HG03575 (cell line): ENCODE measurements around the gene BPGM.

Experiments
- ATAC-seq: cut with Tn5 transposase; IDR thresholded peaks from one replicate; pipeline ENCODE4 v1.9.1; 2021; ENCODE audit not compliant: unreplicated experiment, insufficient number of reproducible peaks, low FRiP score; ENCODE audit errors: extremely low read depth

BPGM gene

DNA sequence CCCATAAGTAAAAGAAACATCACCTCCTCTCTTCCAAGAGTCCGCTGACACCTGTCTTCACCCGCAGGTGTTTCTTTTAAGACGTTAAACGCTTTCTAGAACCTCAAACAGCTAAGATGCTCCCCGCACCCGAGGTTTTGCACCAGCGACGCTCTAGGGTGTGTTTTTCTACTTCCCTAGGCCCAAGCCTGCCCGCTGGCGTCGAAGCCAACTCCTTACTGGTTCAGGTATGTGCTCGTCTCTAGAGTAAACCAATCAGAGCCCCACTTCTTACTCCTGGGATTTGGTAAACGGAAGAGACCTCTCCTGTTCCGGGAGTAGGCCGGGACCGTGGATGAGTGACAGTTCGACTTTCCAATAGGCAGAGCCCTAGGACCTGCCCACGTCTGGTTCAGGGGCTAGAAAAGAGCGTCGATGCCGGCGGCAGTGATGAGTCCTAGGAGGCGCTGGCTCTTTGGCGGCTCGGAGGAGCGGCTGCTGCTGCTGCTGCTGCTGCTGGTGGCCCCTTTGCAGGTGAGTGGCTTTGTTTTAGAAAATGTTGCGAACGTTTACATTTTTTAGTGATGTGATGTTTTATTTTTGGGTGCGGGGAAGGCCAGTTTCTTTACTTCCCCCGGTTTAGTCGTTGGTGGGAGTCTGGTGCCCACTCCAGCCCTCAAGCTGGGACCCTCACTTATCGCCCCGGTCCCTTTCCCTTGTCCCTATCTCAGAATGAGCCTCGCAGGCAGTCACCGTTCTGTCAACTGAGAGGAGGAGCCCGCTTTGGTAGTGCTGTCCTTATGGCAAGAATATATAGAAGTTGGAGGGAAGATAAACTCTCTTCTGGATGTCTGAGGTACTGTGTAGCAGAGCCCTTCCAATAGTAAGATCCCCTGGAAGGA lies at the start of gene BPGM:
TSS of gene BPGM (plus strand) at position 429 of the 881 bp plus-strand sequence. CDS start 14,655 bp downstream, outside the sequence.
- peak; percentile 94 for ATAC-seq

GRCh38 chr7:134599371-134599770 lies 47.3 kb upstream of the BPGM start:
- no peak for ATAC-seq

GRCh38 chr7:134601459-134601858 lies 45.2 kb upstream of the BPGM start:
- no peak for ATAC-seq

- ATAC-seq = no peak
Measured at GRCh38 chr7:134602881-134603451, 43.7 kb upstream of the BPGM start.

DNA sequence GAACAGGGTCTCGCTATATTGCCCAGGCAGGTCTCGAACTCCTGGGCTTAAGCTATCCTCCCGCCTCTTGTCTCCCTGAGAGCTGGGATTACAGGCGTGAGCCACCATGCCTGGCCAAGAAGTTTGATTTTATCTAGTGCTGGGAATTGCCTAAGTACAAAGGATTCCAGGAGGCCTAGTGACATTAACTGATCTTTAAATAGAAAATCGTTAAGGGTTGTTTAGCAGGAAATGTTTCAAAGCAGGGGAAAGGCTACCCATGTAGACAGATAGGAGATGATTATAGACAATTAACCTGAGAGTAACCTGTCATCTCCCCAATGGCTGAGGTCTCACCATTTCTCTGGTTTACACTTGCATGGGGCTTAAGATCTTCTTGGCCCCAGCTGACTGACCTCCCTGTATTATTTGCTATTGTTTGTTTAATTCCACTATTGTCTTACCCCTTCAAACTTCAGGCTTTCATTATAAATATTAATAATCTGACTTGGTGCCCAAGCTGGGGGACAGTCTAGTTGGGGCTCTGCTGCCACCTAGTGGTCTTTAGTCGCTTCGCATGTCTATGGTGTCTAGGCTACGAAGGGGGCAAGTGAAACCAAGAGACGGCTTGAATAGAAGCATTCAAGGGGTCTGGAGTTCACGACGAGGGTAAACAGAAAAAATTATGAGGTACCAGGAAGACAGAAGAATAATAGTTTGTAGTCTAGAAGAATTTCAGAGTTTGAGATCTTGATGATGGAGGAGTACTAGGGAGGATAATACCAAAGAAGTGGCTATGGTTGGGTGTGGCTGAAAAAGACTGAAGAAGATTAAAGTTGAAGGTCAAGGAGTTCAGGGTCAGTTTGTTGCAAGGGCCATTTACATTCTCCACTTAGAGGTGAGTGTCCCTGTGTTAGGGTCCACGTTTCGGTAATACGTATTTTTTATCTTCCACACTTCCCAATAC lies 40.4 kb upstream of the BPGM start:
- ATAC-seq = no peak

DNA sequence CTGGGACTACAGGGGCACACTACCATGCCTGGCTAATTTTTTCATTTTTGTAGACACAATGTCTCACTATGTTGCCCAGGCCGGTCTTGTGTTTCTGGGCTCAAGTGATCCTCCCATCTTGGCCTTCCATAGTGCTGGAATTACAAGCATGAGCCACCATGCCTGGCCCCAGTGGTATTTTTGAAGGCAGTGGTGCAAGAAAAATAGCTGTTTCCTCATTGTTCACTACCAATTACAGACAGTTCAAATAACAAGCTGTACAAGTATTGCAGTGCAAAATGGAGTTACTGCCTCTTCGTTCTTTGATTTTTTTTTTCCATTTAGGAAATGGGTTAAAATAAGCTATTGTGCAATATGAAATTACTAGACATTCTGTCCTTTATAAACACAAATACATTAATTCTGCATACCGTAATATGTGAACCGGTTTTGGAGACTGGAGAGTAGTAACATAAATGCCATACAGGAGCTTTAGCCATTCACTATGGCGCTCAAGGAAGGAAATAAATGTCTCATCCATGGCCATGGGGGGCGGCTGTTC lies 35.0 kb upstream of the BPGM start:
- no peak for ATAC-seq

DNA sequence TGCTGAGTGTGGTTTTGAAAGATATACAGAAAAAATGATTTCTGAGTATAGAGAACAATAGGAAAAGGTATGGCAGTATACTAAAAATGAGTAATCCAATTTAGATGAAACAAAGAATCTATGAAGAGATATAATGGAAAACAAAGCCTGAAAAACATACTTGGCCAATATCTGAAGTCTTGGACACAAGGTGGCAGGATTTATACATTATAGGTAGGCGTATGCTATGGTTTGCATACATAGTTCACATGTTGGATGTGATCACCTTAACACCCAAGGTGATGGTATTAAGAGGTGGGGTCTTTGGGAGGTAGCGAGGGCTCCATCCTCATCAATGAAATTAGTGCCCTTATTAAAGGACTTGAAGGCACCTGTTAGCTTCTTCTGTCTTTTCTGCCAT lies 34.5 kb upstream of the BPGM start:
- no peak for ATAC-seq

GRCh38 chr7:134613623-134614347 lies 32.9 kb upstream of the BPGM start:
- ATAC-seq = no peak

DNA sequence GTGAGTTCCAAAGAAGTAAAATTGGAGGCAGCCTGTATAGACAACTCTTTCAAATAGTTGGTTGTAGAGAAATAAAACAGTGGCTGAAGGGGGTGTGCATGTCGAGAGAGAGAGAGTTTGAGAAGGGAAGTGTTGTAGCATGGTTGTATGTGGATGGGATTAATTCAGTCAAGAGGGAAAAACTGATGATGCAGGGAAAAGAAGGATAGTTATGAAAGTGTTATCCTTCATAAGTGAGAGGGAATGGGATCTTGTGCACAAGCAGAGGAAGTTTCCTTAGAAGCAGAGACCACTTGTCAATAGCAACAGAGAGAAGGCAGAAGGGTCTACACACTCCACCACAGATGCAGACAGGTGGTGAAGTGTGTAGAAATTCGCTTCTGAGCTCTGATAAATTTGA lies 30.0 kb upstream of the BPGM start:
- ATAC-seq = no peak

DNA sequence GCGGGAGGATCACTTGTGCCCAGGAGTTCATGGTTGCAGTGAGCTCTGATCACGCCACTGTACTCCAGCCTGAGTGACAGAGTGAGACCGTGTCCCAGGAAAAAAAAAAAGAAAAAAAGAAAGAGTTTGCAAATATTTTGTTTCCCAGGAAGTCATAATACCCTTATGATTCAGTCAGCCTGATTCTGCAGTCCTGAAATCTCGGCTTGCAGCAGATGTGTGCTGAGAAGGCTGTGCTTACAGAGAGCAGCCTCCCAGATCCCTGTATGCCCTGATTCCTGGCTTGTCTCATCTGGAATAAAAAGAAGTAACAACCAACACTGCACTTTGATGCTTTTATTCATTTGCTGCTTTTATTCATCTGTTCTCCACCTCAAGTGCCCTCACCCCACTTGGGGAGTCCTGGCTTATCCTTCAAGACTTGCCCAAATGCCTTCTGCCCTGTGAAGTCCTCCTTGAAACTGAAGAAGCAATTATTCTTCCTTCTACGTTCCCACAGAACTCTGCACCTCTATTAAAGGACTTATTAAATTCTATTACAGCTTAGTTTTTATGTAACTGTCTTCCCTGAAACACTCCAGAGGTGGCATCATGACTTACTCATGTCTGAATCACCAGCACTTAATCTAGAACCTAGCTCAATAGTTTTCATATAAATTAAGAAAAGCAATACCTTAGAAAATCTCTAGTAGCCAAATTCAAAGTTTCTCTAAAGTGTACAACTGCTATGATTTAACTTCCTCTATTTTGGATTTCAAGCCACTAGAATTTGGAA lies 27.7 kb upstream of the BPGM start:
- ATAC-seq = no peak

- no peak for ATAC-seq
Measured at GRCh38 chr7:134619627-134620331, 26.9 kb upstream of the BPGM start.

DNA sequence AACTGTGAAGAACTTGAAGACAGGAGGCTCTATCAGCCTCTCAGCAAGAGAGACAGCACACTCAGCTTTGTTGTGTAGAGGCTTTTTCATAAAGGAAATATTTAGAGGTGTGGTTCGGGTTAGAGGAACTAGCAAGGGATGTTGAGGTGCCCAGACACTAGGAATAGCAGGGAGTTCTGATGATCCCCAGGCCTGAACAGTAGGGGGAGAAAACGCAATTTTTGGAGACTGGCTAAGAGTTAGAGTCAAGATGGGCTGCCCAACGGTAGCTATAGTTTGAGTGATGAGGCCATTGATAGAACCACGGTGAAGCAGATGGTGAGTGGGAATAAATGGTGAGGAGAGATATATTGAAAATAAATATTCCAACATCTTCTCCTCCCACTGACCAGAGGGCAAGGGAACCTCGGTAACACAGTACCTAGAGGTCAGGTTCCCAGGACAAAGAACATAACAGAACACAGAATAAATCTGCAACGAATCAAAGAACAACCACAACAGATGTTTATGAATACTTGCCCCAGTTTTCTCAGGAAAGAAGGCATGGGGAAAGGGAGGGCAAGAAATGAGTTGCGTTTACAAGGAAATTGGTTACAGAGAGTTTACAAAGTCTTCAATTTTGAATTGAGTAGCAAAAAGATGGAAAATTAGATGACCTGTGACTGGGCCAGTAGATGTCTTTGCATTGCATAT lies 24.2 kb upstream of the BPGM start:
- no peak for ATAC-seq

DNA sequence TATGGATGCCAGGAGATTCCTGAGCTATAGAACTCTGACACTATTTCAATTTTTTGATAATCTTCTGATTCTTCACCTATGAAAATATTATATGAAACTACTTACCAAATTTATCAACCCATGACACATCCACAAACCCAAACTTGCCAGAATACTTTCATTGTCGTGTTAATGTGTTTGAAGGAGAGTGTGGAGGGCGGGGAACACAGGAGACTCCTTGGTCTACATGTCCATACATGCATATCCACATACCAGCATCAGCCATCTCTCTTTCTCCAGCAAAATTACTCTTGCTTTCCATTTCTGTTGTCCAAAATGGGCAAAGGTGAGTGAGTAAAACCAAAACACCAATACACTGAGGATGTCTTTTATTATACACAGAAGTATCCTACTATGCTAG lies 23.5 kb upstream of the BPGM start:
- ATAC-seq = no peak

- no peak for ATAC-seq
Measured at GRCh38 chr7:134625550-134625949, 21.1 kb upstream of the BPGM start.

- ATAC-seq = no peak
Measured at GRCh38 chr7:134627109-134627774, 19.4 kb upstream of the BPGM start.

- no peak for ATAC-seq
Measured at GRCh38 chr7:134627775-134628153, 18.9 kb upstream of the BPGM start.
